ENCODE data around the gene INTS12. TPM values are rescaled to one million over a fixed set of nuclear protein-coding genes. Genes with fewer than 3 reads are reported as not detected.

Gene INTS12
- total RNA-seq, 4 donors from 2014 or later = 11.6 to 24.0 (median 15.9) TPM

- Histone ChIP-seq H3K27ac (peak overlapping the region in 1 of 4 donors; percentile 39), H3K4me1 (peaks cover 0 to 13% (median 0%) of the 10 kb centered on the region in 3 donors), H3K36me3 (peaks cover 0 to 50% (median 0%) of the 10 kb centered on the region in 3 donors), H3K9me3 (no peaks in the 10 kb centered on the region), H3K4me3 (no peak overlapping the region), H3K27me3 (no peaks in the 10 kb centered on the region)
- DNase-seq = no peak
- intact Hi-C loops (cut with DNase I) = no loop called here
- 27 to 29% methylated on average over 4 of the region's 4 CpGs for WGBS, 2 donors
- TF ChIP-seq CTCF (IDR thresholded peaks at IDR 0.05) (no peak), POLR2A (IDR thresholded peaks at IDR 0.05) (no peak)
Measured at GRCh38 chr4:105683038-105683437, 25.5 kb downstream of the INTS12 start.

GRCh38 chr4:105679186-105679585, 29.3 kb downstream of the INTS12 start:
- Histone ChIP-seq H3K36me3 (peaks cover 0 to 22% (median 0%) of the 10 kb centered on the region in 3 donors), H3K4me1 (peaks cover 0 to 13% (median 0%) of the 10 kb centered on the region in 3 donors), H3K9me3 (no peaks in the 10 kb centered on the region), H3K27me3 (no peaks in the 10 kb centered on the region), H3K4me3 (no peak overlapping the region), H3K27ac (no peak overlapping the region)
- TF ChIP-seq CTCF (IDR thresholded peaks at IDR 0.05) (no peak), POLR2A (IDR thresholded peaks at IDR 0.05) (no peak)
- no peak for DNase-seq
- intact Hi-C loops (cut with DNase I) = no loop called here
- 65 to 69% methylated on average over 2 of the region's 2 CpGs for WGBS, 2 donors

GRCh38 chr4:105677709-105678108, 30.8 kb downstream of the INTS12 start:
- Histone ChIP-seq H3K27ac (no peak overlapping the region), H3K9me3 (no peaks in the 10 kb centered on the region), H3K27me3 (no peaks in the 10 kb centered on the region), H3K4me3 (no peak overlapping the region), H3K36me3 (peaks cover 0 to 13% (median 0%) of the 10 kb centered on the region in 3 donors), H3K4me1 (peaks cover 0 to 2% (median 0%) of the 10 kb centered on the region in 3 donors)
- intact Hi-C loops (cut with DNase I) = no loop called here
- 63 to 96% methylated on average over 2 of the region's 2 CpGs for WGBS, 2 donors
- TF ChIP-seq POLR2A (IDR thresholded peaks at IDR 0.05) (no peak), CTCF (IDR thresholded peaks at IDR 0.05) (no peak)
- no peak for DNase-seq

GRCh38 chr4:105674011-105674410, 34.5 kb downstream of the INTS12 start:
- H3K4me1 ChIP-seq = no peaks in the 10 kb centered on the region
- TF ChIP-seq POLR2A (IDR thresholded peaks at IDR 0.05) (no peak), CTCF (IDR thresholded peaks at IDR 0.05) (no peak)
- H3K4me3 ChIP-seq = no peak overlapping the region
- H3K9me3 ChIP-seq = no peaks in the 10 kb centered on the region
- intact Hi-C loops (cut with DNase I) = no loop called here
- 77 to 100% methylated on average over 1 of the region's 1 CpG for WGBS, 2 donors
- no peaks in the 10 kb centered on the region for H3K27me3 ChIP-seq
- no peak overlapping the region for H3K27ac ChIP-seq
- DNase-seq = no peak
- H3K36me3 ChIP-seq = no peaks in the 10 kb centered on the region

GRCh38 chr4:105671301-105671700, 37.2 kb downstream of the INTS12 start:
- H3K9me3 ChIP-seq = no peaks in the 10 kb centered on the region
- 56 to 81% methylated on average over 2 of the region's 2 CpGs for WGBS, 2 donors
- no peaks in the 10 kb centered on the region for H3K36me3 ChIP-seq
- H3K4me3 ChIP-seq = no peak overlapping the region
- no peak overlapping the region for H3K27ac ChIP-seq
- H3K27me3 ChIP-seq = no peaks in the 10 kb centered on the region
- TF ChIP-seq POLR2A (IDR thresholded peaks at IDR 0.05) = no peak
- TF ChIP-seq CTCF (IDR thresholded peaks at IDR 0.05) = no peak
- no peak for DNase-seq
- H3K4me1 ChIP-seq = no peaks in the 10 kb centered on the region
- intact Hi-C loops (cut with DNase I) = no loop called here

All from esophagus squamous epithelium (tissue), 5 donors.